BE2C (cell line): Measurements from ENCODE around the gene ZNF780A.
"Not testable (repeated sequence)": the region's sequence is repeated elsewhere in the genome, so short reads cannot be mapped to it uniquely, and the experiment has no call there.

ENCODE experiments used
- DNase-seq: peaks from one replicate; pipeline ENCODE4 v3.0.0-alpha.2; 2020
- H3K27me3 ChIP-seq: fragments of 250-450 bp; sonication (Bioruptor Pico); 2 replicates; pipeline ENCODE4 v1.5.1; 2020; ENCODE audit warnings: mild to moderate bottlenecking
- H3K36me3 ChIP-seq: fragments of 250-450 bp; sonication (Bioruptor Pico); 2 replicates; pipeline ENCODE4 v1.5.1; 2020; ENCODE audit warnings: mild to moderate bottlenecking
- H3K4me1 ChIP-seq: fragments of 250-450 bp; sonication (Bioruptor Pico); 2 replicates; pipeline ENCODE4 v1.5.1; 2020
- H3K4me3 ChIP-seq: 2 replicates; pipeline ENCODE4 v1.5.1; 2011; ENCODE audit warnings: low read depth, low read length
- H3K9me3 ChIP-seq: fragments of 250-450 bp; sonication (Bioruptor Pico); 2 replicates; pipeline ENCODE4 v1.5.1; 2020
- CTCF ChIP-seq: IDR thresholded peaks from 2 replicates; pipeline ENCODE4 v1.5.1; 2012; ENCODE audit warnings: mild to moderate bottlenecking, low read depth, low read length

ZNF780A gene

GRCh38 chr19:40054632-40055031, 36.1 kb downstream of the ZNF780A start:
- H3K4me3 ChIP-seq, result peak overlapping the region; percentile 88; the same call in 1 of the 2 replicates
- no peaks in the 10 kb centered on the region for H3K27me3 ChIP-seq
- no peaks in the 10 kb centered on the region for H3K36me3 ChIP-seq
- no peak for DNase-seq
- no peaks in the 10 kb centered on the region for H3K4me1 ChIP-seq
- no peak for TF ChIP-seq CTCF
- no peaks in the 10 kb centered on the region for H3K9me3 ChIP-seq

DNA sequence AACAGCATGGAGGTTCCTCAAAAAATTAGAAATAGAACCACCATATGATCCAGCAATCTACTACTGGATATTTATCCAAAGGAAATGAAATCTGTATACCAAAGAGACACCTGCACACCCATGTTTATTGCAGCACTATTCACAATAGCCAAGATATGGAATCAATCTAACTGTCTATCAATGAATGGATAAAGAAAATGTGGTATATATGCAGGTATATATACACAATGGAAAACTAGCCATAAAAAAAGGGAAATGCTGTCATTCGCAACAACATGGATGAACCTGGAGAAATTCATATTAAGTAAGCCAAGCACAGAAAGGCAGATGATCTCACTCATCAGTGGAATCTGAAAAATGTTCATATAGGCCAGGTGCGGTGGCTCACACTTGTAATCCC, 37.3 kb downstream of the ZNF780A start:
- H3K9me3 ChIP-seq, result no peaks in the 10 kb centered on the region
- H3K36me3 ChIP-seq, result peaks cover 2% of the 10 kb centered on the region; the same call in 1 of the 2 replicates
- no peaks in the 10 kb centered on the region for H3K27me3 ChIP-seq
- no peak for DNase-seq
- H3K4me1 ChIP-seq, result no peaks in the 10 kb centered on the region
- no peak for TF ChIP-seq CTCF
- no peak overlapping the region for H3K4me3 ChIP-seq

DNA sequence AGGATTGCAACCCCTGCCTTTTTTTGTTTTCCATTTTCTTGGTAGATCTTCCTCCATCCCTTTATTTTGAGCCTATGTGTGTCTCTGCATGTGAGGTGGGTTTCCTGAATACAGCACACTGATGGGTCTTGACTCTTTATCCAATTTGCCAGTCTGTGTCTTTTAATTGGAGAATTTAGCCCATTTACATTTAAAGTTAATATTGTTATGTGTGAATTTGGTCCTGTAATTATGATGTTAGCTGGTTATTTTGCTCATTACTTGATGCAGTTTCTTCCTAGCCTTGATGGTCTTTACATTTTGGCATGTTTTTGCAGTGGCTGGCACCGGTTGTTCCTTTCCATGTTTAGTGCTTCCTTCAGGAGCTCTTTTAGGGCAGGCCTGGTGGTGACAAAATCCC, 49.0 kb downstream of the ZNF780A start:
- DNase-seq, H3K4me3 ChIP-seq, H3K27me3 ChIP-seq, H3K4me1 ChIP-seq: not testable (repeated sequence)
- peaks cover 28% of the 10 kb centered on the region for H3K36me3 ChIP-seq
- peaks cover 10% of the 10 kb centered on the region for H3K9me3 ChIP-seq

- not testable (repeated sequence) for H3K9me3 ChIP-seq, DNase-seq, H3K27me3 ChIP-seq, H3K4me1 ChIP-seq, H3K36me3 ChIP-seq, H3K4me3 ChIP-seq
These were observed 52.7 kb downstream of the ZNF780A start for GRCh38 chr19:40038047-40038446.

DNA sequence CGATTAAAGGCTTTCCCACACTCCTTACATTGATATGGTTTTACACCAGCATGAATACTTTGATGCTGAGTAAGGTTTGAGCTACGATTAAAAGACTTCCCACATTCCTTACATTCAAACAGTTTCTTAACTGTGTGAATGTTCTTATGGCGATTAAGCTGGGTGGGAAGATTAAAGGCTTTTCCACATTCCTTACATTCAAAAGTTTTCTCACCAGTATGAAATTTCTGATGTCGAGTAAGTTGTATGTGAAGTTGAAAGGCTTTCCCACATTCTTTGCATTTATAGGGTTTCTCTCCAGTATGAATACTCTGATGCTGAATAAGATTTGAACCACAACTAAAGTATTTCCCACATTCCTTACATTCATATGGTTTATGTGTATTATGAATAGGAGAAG, 54.7 kb downstream of the ZNF780A start:
- H3K36me3 ChIP-seq, result peaks cover 2% of the 10 kb centered on the region; the same call in 1 of the 2 replicates
- no peak overlapping the region for H3K4me3 ChIP-seq
- no peak for TF ChIP-seq CTCF
- H3K9me3 ChIP-seq, result peaks cover 10% of the 10 kb centered on the region
- H3K4me1 ChIP-seq, result no peaks in the 10 kb centered on the region
- no peak for DNase-seq
- H3K27me3 ChIP-seq, result no peaks in the 10 kb centered on the region

DNA sequence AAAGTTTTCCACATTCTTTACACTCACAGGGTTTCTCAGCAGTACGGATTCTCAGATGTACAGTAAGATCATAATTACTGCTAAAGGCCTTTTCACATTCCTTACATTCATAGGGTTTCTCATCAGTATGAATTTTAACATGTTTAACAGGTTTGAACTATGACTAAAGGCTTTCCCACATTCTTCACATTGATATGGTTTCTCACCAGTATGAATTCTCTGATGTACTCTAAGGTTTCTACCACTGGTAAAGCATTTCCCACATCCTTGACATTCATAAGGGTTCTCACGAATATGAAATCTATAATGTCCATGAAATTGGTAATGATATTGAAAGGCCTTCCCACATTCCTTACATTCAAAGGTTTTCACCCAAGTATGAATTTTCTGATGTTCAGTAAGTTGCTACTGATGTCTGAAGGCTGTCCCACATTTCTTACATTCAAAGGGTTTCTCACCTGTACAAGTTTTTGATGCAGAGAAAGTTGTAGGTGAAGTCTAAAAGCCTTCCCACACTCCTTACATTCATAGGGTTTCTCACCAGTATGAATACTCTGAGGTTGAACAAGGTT, 56.7 kb downstream of the ZNF780A start:
- Histone ChIP-seq H3K36me3 (peaks cover 2% of the 10 kb centered on the region; the same call in 1 of the 2 replicates), H3K9me3 (peaks cover 10% of the 10 kb centered on the region), H3K4me1 (no peaks in the 10 kb centered on the region), H3K27me3 (no peaks in the 10 kb centered on the region), H3K4me3 (no peak overlapping the region)
- DNase-seq, result no peak
- no peak for TF ChIP-seq CTCF

DNA sequence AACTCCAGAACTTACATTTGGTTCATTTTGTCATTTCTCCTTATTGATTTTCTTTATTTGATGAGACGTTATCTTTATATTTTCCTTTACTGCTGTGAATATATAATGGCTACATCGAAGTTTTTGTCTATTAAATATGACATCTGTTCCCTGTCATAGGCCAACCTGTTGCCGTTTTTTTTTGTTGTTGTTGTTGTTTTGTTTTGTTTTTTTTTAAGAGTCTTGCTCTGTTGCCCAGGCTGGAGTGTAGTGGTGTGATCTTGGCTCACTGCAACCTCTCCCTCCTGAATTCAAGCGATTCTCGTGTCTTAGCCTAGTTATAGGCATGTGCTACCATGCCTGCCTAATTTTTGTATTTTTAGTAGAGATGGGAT, 64.2 kb downstream of the ZNF780A start:
- no peak for TF ChIP-seq CTCF
- Histone ChIP-seq H3K9me3 (peaks cover 8% of the 10 kb centered on the region), H3K4me3 (no peak overlapping the region), H3K36me3 (no peaks in the 10 kb centered on the region), H3K4me1 (no peaks in the 10 kb centered on the region), H3K27me3 (no peaks in the 10 kb centered on the region)
- no peak for DNase-seq
